ENCODE measurements around the gene SORBS2. TPM values are rescaled to one million over a fixed set of nuclear protein-coding genes. Genes with fewer than 3 reads are reported as not detected.

Gene SORBS2
- total RNA-seq, 1 experiment from 2014 or later: 8.4 TPM

DNA sequence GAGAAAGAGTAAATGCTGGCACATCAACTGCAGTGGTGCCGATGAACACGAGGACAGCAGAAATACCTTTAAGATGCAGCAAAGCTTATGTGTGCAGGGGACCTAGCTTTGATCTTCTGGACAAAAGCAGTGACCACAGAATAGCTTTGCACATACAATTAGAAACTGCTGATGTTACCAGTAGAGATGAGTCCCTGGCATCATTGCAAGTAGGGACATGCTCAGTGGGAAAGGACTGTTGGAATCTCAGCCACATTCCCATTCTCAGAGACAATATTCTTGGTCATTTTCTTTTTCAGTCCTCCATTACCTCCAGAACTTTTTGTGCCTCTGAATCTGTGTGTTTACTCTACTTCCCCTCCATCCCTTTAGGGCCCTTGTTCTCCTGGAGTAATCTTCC, 259.7 kb downstream of the SORBS2 start:
- ATAC-seq (no peak), DNase-seq (ENCODE audit: low read depth, low spot score) (no peak)
- H3K27ac ChIP-seq (ENCODE audit: low read length): no peak overlapping the region
- POLR2A ChIA-PET: no interaction called here
- H3K4me1 ChIP-seq (ENCODE audit: control insufficient read depth, insufficient read depth, low read length): no peaks in the 10 kb centered on the region
- H3K36me3 ChIP-seq (ENCODE audit: control insufficient read depth, insufficient read depth, low read length): no peaks in the 10 kb centered on the region
- H3K27me3 ChIP-seq (ENCODE audit: control insufficient read depth, insufficient read depth, low read length): no peaks in the 10 kb centered on the region
- CTCF ChIA-PET: no interaction called here
- TF ChIP-seq TCF7L2 (IDR thresholded peaks at IDR 0.05; ENCODE audit: low read depth, low read length) (no peak), SIN3A (IDR thresholded peaks at IDR 0.05; ENCODE audit: borderline replicate concordance, insufficient read depth, low read depth, low read length) (no peak), POLR2AphosphoS5 (IDR thresholded peaks at IDR 0.05; ENCODE audit: low read depth, low read length) (no peak)
- TF ChIP-seq, protein P1, sequence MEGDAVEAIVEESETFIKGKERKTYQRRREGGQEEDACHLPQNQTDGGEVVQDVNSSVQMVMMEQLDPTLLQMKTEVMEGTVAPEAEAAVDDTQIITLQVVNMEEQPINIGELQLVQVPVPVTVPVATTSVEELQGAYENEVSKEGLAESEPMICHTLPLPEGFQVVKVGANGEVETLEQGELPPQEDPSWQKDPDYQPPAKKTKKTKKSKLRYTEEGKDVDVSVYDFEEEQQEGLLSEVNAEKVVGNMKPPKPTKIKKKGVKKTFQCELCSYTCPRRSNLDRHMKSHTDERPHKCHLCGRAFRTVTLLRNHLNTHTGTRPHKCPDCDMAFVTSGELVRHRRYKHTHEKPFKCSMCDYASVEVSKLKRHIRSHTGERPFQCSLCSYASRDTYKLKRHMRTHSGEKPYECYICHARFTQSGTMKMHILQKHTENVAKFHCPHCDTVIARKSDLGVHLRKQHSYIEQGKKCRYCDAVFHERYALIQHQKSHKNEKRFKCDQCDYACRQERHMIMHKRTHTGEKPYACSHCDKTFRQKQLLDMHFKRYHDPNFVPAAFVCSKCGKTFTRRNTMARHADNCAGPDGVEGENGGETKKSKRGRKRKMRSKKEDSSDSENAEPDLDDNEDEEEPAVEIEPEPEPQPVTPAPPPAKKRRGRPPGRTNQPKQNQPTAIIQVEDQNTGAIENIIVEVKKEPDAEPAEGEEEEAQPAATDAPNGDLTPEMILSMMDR (IDR thresholded peaks at IDR 0.05): no peak
- TF ChIP-seq, protein P2, sequence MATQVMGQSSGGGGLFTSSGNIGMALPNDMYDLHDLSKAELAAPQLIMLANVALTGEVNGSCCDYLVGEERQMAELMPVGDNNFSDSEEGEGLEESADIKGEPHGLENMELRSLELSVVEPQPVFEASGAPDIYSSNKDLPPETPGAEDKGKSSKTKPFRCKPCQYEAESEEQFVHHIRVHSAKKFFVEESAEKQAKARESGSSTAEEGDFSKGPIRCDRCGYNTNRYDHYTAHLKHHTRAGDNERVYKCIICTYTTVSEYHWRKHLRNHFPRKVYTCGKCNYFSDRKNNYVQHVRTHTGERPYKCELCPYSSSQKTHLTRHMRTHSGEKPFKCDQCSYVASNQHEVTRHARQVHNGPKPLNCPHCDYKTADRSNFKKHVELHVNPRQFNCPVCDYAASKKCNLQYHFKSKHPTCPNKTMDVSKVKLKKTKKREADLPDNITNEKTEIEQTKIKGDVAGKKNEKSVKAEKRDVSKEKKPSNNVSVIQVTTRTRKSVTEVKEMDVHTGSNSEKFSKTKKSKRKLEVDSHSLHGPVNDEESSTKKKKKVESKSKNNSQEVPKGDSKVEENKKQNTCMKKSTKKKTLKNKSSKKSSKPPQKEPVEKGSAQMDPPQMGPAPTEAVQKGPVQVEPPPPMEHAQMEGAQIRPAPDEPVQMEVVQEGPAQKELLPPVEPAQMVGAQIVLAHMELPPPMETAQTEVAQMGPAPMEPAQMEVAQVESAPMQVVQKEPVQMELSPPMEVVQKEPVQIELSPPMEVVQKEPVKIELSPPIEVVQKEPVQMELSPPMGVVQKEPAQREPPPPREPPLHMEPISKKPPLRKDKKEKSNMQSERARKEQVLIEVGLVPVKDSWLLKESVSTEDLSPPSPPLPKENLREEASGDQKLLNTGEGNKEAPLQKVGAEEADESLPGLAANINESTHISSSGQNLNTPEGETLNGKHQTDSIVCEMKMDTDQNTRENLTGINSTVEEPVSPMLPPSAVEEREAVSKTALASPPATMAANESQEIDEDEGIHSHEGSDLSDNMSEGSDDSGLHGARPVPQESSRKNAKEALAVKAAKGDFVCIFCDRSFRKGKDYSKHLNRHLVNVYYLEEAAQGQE (IDR thresholded peaks at IDR 0.05; ENCODE audit: insufficient read depth in 1 of 2, low read depth in 2 of 2, low read length in 1 of 2): no peak
- H3K9me3 ChIP-seq (ENCODE audit: control insufficient read depth, insufficient read depth, low read depth, low read length): no peaks in the 10 kb centered on the region
- in situ Hi-C loops (cut with HindIII; ENCODE audit: low pct_unique_long_range_greater_than_20kb, low sequenced_read_pairs) (no loop called here), intact Hi-C loops (cut with micrococcal nuclease; ENCODE audit: unreplicated experiment) (no loop called here)
- BruUV-seq (replicated peaks): no TSS peak
- H3K4me3 ChIP-seq (ENCODE audit: low read depth in 2 of 2, low read length in 2 of 2): no peak overlapping the region

DNA sequence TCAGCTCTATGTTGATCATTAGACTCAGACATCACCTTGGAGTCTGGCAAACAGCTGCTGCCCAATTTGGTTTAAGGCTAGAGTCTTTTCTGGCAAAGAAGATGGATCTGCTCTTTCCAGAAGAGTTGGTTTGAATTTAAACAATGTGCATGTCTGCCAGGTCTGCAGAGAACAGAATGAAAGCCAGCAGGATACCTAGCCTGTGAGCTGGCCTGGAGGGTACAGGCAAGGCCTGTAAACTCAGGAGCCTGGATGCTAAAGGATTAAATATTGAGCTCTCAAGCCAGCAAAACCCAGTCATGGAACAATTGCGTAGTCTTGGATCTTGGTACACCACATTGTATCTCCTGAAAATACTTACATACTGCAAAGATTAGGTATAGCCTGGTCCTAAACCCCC, 261.1 kb downstream of the SORBS2 start:
- no peaks in the 10 kb centered on the region for H3K4me1 ChIP-seq (ENCODE audit: control insufficient read depth, insufficient read depth, low read length)
- no peak overlapping the region for H3K27ac ChIP-seq (ENCODE audit: low read length)
- H3K36me3 ChIP-seq (ENCODE audit: control insufficient read depth, insufficient read depth, low read length): no peaks in the 10 kb centered on the region
- DNase-seq (ENCODE audit: low read depth, low spot score): no peak
- no peak overlapping the region for H3K4me3 ChIP-seq (ENCODE audit: low read depth in 2 of 2, low read length in 2 of 2)
- POLR2A ChIA-PET: no interaction called here
- intact Hi-C loops (cut with micrococcal nuclease; ENCODE audit: unreplicated experiment) (no loop called here), in situ Hi-C loops (cut with HindIII; ENCODE audit: low pct_unique_long_range_greater_than_20kb, low sequenced_read_pairs) (no loop called here)
- no peaks in the 10 kb centered on the region for H3K9me3 ChIP-seq (ENCODE audit: control insufficient read depth, insufficient read depth, low read depth, low read length)
- no peak for TF ChIP-seq SIN3A (IDR thresholded peaks at IDR 0.05; ENCODE audit: borderline replicate concordance, insufficient read depth, low read depth, low read length)
- TF ChIP-seq POLR2AphosphoS5 (IDR thresholded peaks at IDR 0.05; ENCODE audit: low read depth, low read length): no peak
- TF ChIP-seq, protein P2 (IDR thresholded peaks at IDR 0.05; ENCODE audit: insufficient read depth in 1 of 2, low read depth in 2 of 2, low read length in 1 of 2): no peak
- TF ChIP-seq, protein P1 (IDR thresholded peaks at IDR 0.05): no peak
- H3K27me3 ChIP-seq (ENCODE audit: control insufficient read depth, insufficient read depth, low read length): no peaks in the 10 kb centered on the region
- no peak for ATAC-seq
- no TSS peak for BruUV-seq (replicated peaks)
- CTCF ChIA-PET: no interaction called here
